WERI-Rb-1 (cell line): Measurements from ENCODE around the gene BAG3.

ENCODE experiments used
- DNase-seq: peaks from one replicate; pipeline ENCODE4 v3.0.0-alpha.2; 2020
- H3K27ac ChIP-seq: fragments of 250-450 bp; sonication (Bioruptor Pico); 2 replicates; pipeline ENCODE4 v1.5.1; 2020; ENCODE audit warnings: mild to moderate bottlenecking, moderate library complexity
- H3K27me3 ChIP-seq: fragments of 250-450 bp; sonication (Bioruptor Pico); 2 replicates; pipeline ENCODE4 v1.5.1; 2021; ENCODE audit warnings: mild to moderate bottlenecking, low read depth, moderate library complexity; ENCODE audit not compliant: insufficient read depth, severe bottlenecking
- H3K36me3 ChIP-seq: fragments of 250-450 bp; sonication (Bioruptor Pico); 2 replicates; pipeline ENCODE4 v1.5.1; 2020; ENCODE audit warnings: mild to moderate bottlenecking, moderate library complexity
- H3K4me3 ChIP-seq: 2 replicates; pipeline ENCODE4 v1.5.1; 2011; ENCODE audit warnings: low read depth, mild to moderate bottlenecking, control low read depth, low read length
- H3K9me3 ChIP-seq: fragments of 250-450 bp; sonication (Bioruptor Pico); 2 replicates; pipeline ENCODE4 v1.5.1; 2021; ENCODE audit warnings: mild to moderate bottlenecking, moderate library complexity; ENCODE audit not compliant: severe bottlenecking
- CTCF ChIP-seq: IDR thresholded peaks from 2 replicates; pipeline ENCODE4 v1.5.1; 2011; ENCODE audit warnings: low read depth, mild to moderate bottlenecking, control low read depth, inconsistent platforms, low read length

The BAG3 gene

GRCh38 chr10:119686465-119687191, 35.4 kb downstream of the BAG3 start:
- Histone ChIP-seq H3K27ac (peak overlapping the region; percentile 58), H3K9me3 (no peaks in the 10 kb centered on the region), H3K4me3 (peak overlapping the region; percentile 42), H3K27me3 (no peaks in the 10 kb centered on the region), H3K36me3 (no peaks in the 10 kb centered on the region)
- TF ChIP-seq CTCF = peak; percentile 85
- DNase-seq = peak; percentile 80

DNA sequence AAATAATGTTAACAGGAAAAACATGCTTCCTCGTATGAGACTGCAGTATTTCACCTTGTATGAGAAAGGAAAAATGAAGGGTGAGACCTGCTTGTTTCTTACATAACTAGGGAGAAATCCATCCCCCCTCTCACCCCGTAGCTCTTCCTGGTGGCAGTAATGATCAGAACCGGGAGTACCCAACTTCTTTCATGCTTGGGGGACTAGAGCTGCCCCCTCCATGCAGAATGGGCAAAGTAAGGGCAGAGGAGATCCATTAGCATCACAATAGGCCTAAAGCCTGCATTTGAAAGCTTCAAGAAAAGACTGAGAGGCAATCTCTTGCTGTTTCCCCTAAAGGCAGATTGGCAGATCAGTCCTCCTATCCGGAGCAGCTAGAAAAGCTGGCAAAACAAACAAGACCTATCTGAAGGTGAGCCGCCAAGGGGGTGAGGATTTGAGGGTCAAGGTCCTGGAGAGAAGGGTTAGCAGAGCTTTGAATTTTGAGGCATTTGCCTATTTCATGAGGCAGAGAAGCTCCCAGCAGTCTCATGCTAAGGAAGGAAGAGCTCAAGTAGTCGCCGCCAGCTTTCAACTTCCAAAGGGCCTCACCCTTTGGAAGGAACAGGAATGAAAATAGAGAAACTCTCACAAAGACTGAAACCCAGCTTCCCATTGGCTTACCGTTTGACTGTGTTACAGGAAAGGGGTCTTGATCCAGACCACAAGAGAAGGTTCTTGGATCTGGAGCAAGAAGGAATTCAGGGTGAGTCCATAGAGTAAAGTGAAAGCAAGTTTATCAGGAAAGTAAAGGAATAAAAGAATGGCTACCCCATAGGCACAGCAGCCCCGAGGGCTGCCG, 36.2 kb downstream of the BAG3 start:
- DNase-seq = peak; percentile 56
- H3K27me3 ChIP-seq = no peaks in the 10 kb centered on the region
- H3K4me3 ChIP-seq = peak overlapping the region; percentile 42
- no peaks in the 10 kb centered on the region for H3K9me3 ChIP-seq
- no peaks in the 10 kb centered on the region for H3K36me3 ChIP-seq
- TF ChIP-seq CTCF = no peak
- H3K27ac ChIP-seq = peak overlapping the region; percentile 58

GRCh38 chr10:119688033-119688508, 36.9 kb downstream of the BAG3 start:
- Histone ChIP-seq H3K4me3 (no peak overlapping the region), H3K36me3 (no peaks in the 10 kb centered on the region), H3K27ac (no peak overlapping the region), H3K9me3 (no peaks in the 10 kb centered on the region), H3K27me3 (no peaks in the 10 kb centered on the region)
- TF ChIP-seq CTCF = 0 out of 2 replicates have a peak, but pooled peaks have one; percentile 9
- no peak for DNase-seq

GRCh38 chr10:119689016-119689580, 37.9 kb downstream of the BAG3 start:
- no peak for TF ChIP-seq CTCF
- H3K4me3 ChIP-seq = no peak overlapping the region
- H3K36me3 ChIP-seq = no peaks in the 10 kb centered on the region
- no peak for DNase-seq
- H3K27me3 ChIP-seq = no peaks in the 10 kb centered on the region
- no peaks in the 10 kb centered on the region for H3K9me3 ChIP-seq
- no peak overlapping the region for H3K27ac ChIP-seq

DNA sequence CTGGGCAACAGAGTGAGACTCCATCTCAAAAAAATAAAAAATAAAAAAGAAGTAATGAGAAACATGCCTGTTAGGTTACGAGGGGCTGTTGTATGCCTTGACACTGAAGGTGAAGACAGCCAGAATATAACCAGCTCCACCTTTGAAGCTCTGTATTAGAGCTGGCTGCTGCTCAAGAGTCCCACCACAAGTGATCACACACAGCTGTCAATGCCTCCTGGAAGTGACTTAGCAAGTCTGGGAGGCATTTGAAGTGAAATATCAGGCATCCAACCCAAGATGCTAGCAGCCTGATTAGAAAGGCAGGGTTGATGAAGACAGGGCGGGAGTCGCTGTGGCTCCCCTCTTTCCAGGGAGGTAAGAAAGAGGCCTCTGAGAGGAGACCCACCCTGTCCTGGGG, 40.5 kb downstream of the BAG3 start:
- Histone ChIP-seq H3K36me3 (no peaks in the 10 kb centered on the region), H3K9me3 (no peaks in the 10 kb centered on the region), H3K27me3 (no peaks in the 10 kb centered on the region), H3K27ac (no peak overlapping the region), H3K4me3 (no peak overlapping the region)
- DNase-seq = no peak
- no peak for TF ChIP-seq CTCF
